H9 (cell line): Measurements from ENCODE around the gene HSPB2. TPM values are rescaled to one million over a fixed set of nuclear protein-coding genes. Genes with fewer than 3 reads are reported as not detected.

ENCODE experiments used
- DNase-seq: peaks from one replicate; pipeline ENCODE4 v3.0.0-alpha.2; 2017
- H2AFZ ChIP-seq: one replicate; pipeline ENCODE4 v1.6.1; 2013; ENCODE audit warnings: mild to moderate bottlenecking, low read length, control low read depth, moderate library complexity
- H2AK5ac ChIP-seq: 2 replicates; pipeline ENCODE4 v1.6.1; 2013; ENCODE audit warnings: low read length, control low read depth, mixed read lengths; ENCODE audit not compliant: insufficient read length
- H2BK120ac ChIP-seq: one replicate; pipeline ENCODE4 v1.6.1; 2013; ENCODE audit warnings: low read depth, mild to moderate bottlenecking, low read length, control low read depth, inconsistent platforms; ENCODE audit not compliant: poor library complexity, severe bottlenecking
- H2BK12ac ChIP-seq: 2 replicates; pipeline ENCODE4 v1.6.1; 2013; ENCODE audit warnings: low read length, control low read depth, mixed read lengths, low read depth; ENCODE audit not compliant: insufficient read length
- H2BK15ac ChIP-seq: 2 replicates; pipeline ENCODE4 v1.6.1; 2013; ENCODE audit warnings: low read depth, low read length, control low read depth
- H2BK20ac ChIP-seq: one replicate; pipeline ENCODE4 v1.6.1; 2013; ENCODE audit warnings: low read depth, mild to moderate bottlenecking, low read length, control low read depth, inconsistent platforms; ENCODE audit not compliant: poor library complexity, severe bottlenecking
- H2BK5ac ChIP-seq: 2 replicates; pipeline ENCODE4 v1.6.1; 2013; ENCODE audit warnings: low read length, control low read depth, mixed read lengths; ENCODE audit not compliant: insufficient read length
- H3K14ac ChIP-seq: 2 replicates; pipeline ENCODE4 v1.6.1; 2013; ENCODE audit warnings: low read length, control low read depth; ENCODE audit not compliant: insufficient read depth
- H3K18ac ChIP-seq: 2 replicates; pipeline ENCODE4 v1.6.1; 2013; ENCODE audit warnings: low read depth, mild to moderate bottlenecking, mixed read lengths, low read length, control low read depth; ENCODE audit not compliant: insufficient read length
- H3K23ac ChIP-seq: 2 replicates; pipeline ENCODE4 v1.6.1; 2013; ENCODE audit warnings: low read length, control low read depth, mixed read lengths, low read depth; ENCODE audit not compliant: insufficient read length
- H3K23me2 ChIP-seq: 2 replicates; pipeline ENCODE4 v1.6.1; 2013; ENCODE audit warnings: low read depth, mild to moderate bottlenecking, mixed read lengths, low read length, control low read depth; ENCODE audit not compliant: insufficient read length, poor library complexity, severe bottlenecking
- H3K27ac ChIP-seq: 2 replicates; pipeline ENCODE4 v1.5.1; 2013; ENCODE audit warnings: low read length, control low read depth, mixed read lengths, low read depth; ENCODE audit not compliant: insufficient read length
- H3K27me3 ChIP-seq: 2 replicates; pipeline ENCODE4 v1.6.1; 2013; ENCODE audit warnings: low read length, control low read depth, inconsistent platforms; ENCODE audit not compliant: insufficient read depth
- H3K4ac ChIP-seq: 2 replicates; pipeline ENCODE4 v1.6.1; 2013; ENCODE audit warnings: low read depth, mild to moderate bottlenecking, control low read depth, inconsistent platforms, low read length, moderate library complexity
- H3K4me1 ChIP-seq: 2 replicates; pipeline ENCODE4 v1.6.1; 2013; ENCODE audit warnings: low read length, control low read depth, inconsistent platforms; ENCODE audit not compliant: insufficient read depth
- H3K4me2 ChIP-seq: 2 replicates; pipeline ENCODE4 v1.6.1; 2013; ENCODE audit warnings: low read length, control low read depth, mixed read lengths; ENCODE audit not compliant: insufficient read length, insufficient read depth
- H3K56ac ChIP-seq: 2 replicates; pipeline ENCODE4 v1.6.1; 2013; ENCODE audit warnings: low read depth, mild to moderate bottlenecking, mixed read lengths, low read length, control low read depth; ENCODE audit not compliant: insufficient read length
- H3K79me1 ChIP-seq: 2 replicates; pipeline ENCODE4 v1.6.1; 2013; ENCODE audit warnings: low read depth, mild to moderate bottlenecking, moderate library complexity, low read length, control low read depth, inconsistent platforms; ENCODE audit not compliant: insufficient read depth, poor library complexity, severe bottlenecking
- H3K79me2 ChIP-seq: 2 replicates; pipeline ENCODE4 v1.6.1; 2013; ENCODE audit warnings: low read length, control low read depth, inconsistent platforms; ENCODE audit not compliant: insufficient read depth
- H3K9ac ChIP-seq: 2 replicates; pipeline ENCODE4 v1.6.1; 2013; ENCODE audit warnings: low read length, control low read depth, mixed read lengths; ENCODE audit not compliant: insufficient read length; ENCODE audit errors: extremely low read depth
- H3K9me3 ChIP-seq: one replicate; pipeline ENCODE4 v1.6.1; 2013; ENCODE audit warnings: low read depth, low read length, inconsistent platforms; ENCODE audit not compliant: control insufficient read depth
- H3T11ph ChIP-seq: one replicate; pipeline ENCODE4 v1.6.1; 2013; ENCODE audit warnings: mild to moderate bottlenecking, low read length, control low read depth, inconsistent platforms
- H4K20me1 ChIP-seq: one replicate; pipeline ENCODE4 v1.6.1; 2013; ENCODE audit not compliant: control insufficient read depth, insufficient read length, insufficient read depth
- H4K5ac ChIP-seq: 2 replicates; pipeline ENCODE4 v1.6.1; 2013; ENCODE audit warnings: low read depth, mild to moderate bottlenecking, mixed read lengths, low read length, control low read depth; ENCODE audit not compliant: insufficient read length
- H4K8ac ChIP-seq: replicated peaks from 2 replicates; pipeline ENCODE4 v1.6.1; 2013; ENCODE audit warnings: low read length, control low read depth, mixed read lengths, low read depth; ENCODE audit not compliant: insufficient read length
- H4K91ac ChIP-seq: 2 replicates; pipeline ENCODE4 v1.6.1; 2013; ENCODE audit warnings: low read depth, mild to moderate bottlenecking, moderate library complexity, mixed read lengths, low read length, control low read depth; ENCODE audit not compliant: insufficient read length
- H3K27ac Mint-ChIP-seq, 3 experiments: 2 replicates in 2 of 3; 3 replicates in 1 of 3; pipeline ENCODE4 v1.8.0; 2020 to 2021; ENCODE audit warnings: mixed read lengths in 3 of 3, mild to moderate bottlenecking in 1 of 3, moderate library complexity in 1 of 3
- H3K27me3 Mint-ChIP-seq: 2 replicates; pipeline ENCODE4 v1.8.0; 2021; ENCODE audit warnings: low read depth, mild to moderate bottlenecking, moderate library complexity, mixed read lengths
- H3K36me3 Mint-ChIP-seq, 3 experiments: 2 replicates in 2 of 3; 3 replicates in 1 of 3; pipeline ENCODE4 v1.8.0; 2020 to 2021; ENCODE audit warnings: low read depth in 3 of 3, mixed read lengths in 3 of 3; ENCODE audit not compliant: insufficient read depth in 1 of 3
- H3K4me1 Mint-ChIP-seq, 2 experiments: 2 replicates each; pipeline ENCODE4 v1.8.0; 2020; ENCODE audit warnings: mixed read lengths in 2 of 2
- H3K4me3 Mint-ChIP-seq, 2 experiments: 2 replicates in 1 of 2; 3 replicates in 1 of 2; pipeline ENCODE4 v1.8.0; 2020 to 2021; ENCODE audit warnings: mild to moderate bottlenecking in 2 of 2, mixed read lengths in 2 of 2, moderate library complexity in 1 of 2
- H3K9me3 Mint-ChIP-seq, 2 experiments: 2 replicates in 1 of 2; 3 replicates in 1 of 2; pipeline ENCODE4 v1.8.0; 2020; ENCODE audit warnings: mild to moderate bottlenecking in 2 of 2, mixed read lengths in 2 of 2, moderate library complexity in 1 of 2
- WGBS: extraction: QIAGEN DNeasy Blood & Tissue Kit; methylation state at CpG from one replicate; pipeline ENCODE4 v1.1.7; 2013; ENCODE audit warnings: missing lambda C conversion rate, low lambda C conversion rate, mixed read lengths; ENCODE audit not compliant: insufficient read length; ENCODE audit errors: extremely low coverage; 5-methylcytosine and 5-hydroxymethylcytosine counted together
- total RNA-seq: library from RNA; stranded (reverse); gene quantifications from 2 replicates; pipeline ENCODE4 v1.2.1, GENCODE V29; 2021
- TF ChIP-seq, protein P1 (sequence below): fragments of 200-600 bp; sonication (generic); conservative IDR thresholded peaks from 3 replicates; pipeline ENCODE4 v1.8.0; 2021; ENCODE audit warnings: antibody characterized with exemption, mild to moderate bottlenecking

Gene HSPB2
- total RNA-seq, 1 experiment from 2014 or later: 0.22 TPM

- H3K9me3 ChIP-seq: no peaks in the 10 kb centered on the region
- H3K36me3 Mint-ChIP-seq: no peaks in the 10 kb centered on the region
- H4K20me1 ChIP-seq: no peaks in the 10 kb centered on the region
- no peaks in the 10 kb centered on the region for H3K27me3 Mint-ChIP-seq
- no peak overlapping the region for H2BK120ac ChIP-seq
- H3K23ac ChIP-seq: no peak overlapping the region
- no peak overlapping the region for H3K4ac ChIP-seq
- H3K4me1 ChIP-seq: peaks cover 3% of the 10 kb centered on the region; the same call in 1 of the 2 replicates
- H2AFZ ChIP-seq: no peak overlapping the region
- no peak overlapping the region for H3K18ac ChIP-seq
- H3K27me3 ChIP-seq: no peaks in the 10 kb centered on the region
- no peak overlapping the region for H4K8ac ChIP-seq
- H3K79me2 ChIP-seq: no peaks in the 10 kb centered on the region
- H2BK15ac ChIP-seq: no peak overlapping the region
- peak overlapping the region in 1 of 3 experiments; percentile 85; a peak in 1 of 7 replicates for H3K27ac Mint-ChIP-seq
- no peak overlapping the region for H4K91ac ChIP-seq
- peak overlapping the region; percentile 14 for H3K27ac ChIP-seq
- H3T11ph ChIP-seq: no peak overlapping the region
- peaks cover 31 to 33% of the 10 kb centered on the region in 2 experiments for H3K4me1 Mint-ChIP-seq
- H3K9me3 Mint-ChIP-seq: no peaks in the 10 kb centered on the region
- H2BK20ac ChIP-seq: no peak overlapping the region
- no peaks in the 10 kb centered on the region for H3K79me1 ChIP-seq
- H2BK5ac ChIP-seq: no peak overlapping the region
- DNase-seq: no peak
- H2AK5ac ChIP-seq: no peak overlapping the region
- TF ChIP-seq, protein P1, sequence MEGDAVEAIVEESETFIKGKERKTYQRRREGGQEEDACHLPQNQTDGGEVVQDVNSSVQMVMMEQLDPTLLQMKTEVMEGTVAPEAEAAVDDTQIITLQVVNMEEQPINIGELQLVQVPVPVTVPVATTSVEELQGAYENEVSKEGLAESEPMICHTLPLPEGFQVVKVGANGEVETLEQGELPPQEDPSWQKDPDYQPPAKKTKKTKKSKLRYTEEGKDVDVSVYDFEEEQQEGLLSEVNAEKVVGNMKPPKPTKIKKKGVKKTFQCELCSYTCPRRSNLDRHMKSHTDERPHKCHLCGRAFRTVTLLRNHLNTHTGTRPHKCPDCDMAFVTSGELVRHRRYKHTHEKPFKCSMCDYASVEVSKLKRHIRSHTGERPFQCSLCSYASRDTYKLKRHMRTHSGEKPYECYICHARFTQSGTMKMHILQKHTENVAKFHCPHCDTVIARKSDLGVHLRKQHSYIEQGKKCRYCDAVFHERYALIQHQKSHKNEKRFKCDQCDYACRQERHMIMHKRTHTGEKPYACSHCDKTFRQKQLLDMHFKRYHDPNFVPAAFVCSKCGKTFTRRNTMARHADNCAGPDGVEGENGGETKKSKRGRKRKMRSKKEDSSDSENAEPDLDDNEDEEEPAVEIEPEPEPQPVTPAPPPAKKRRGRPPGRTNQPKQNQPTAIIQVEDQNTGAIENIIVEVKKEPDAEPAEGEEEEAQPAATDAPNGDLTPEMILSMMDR: no peak
- H3K23me2 ChIP-seq: peaks cover 5% of the 10 kb centered on the region
- H3K14ac ChIP-seq: no peak overlapping the region
- no peak overlapping the region for H3K9ac ChIP-seq
- peak overlapping the region; percentile 67 to 80 for H3K4me3 Mint-ChIP-seq
- H3K4me2 ChIP-seq: peak overlapping the region; percentile 48
- H4K5ac ChIP-seq: no peak overlapping the region
- H2BK12ac ChIP-seq: no peak overlapping the region
- WGBS: no CpG with 5 or more reads among the region's 16 CpGs
- H3K56ac ChIP-seq: no peak overlapping the region
These were observed 13.4 kb downstream of the HSPB2 start for GRCh38 chr11:111925953-111926352.
